Measurements from ENCODE around the gene S100Z. TPM values are rescaled to one million over a fixed set of nuclear protein-coding genes. Genes with fewer than 3 reads are reported as not detected.
A peak's percentile ranks its signal among the peaks of the same experiment; 100 is the strongest.
"Not testable (repeated sequence)": the region's sequence is repeated elsewhere in the genome, so short reads cannot be mapped to it uniquely, and the experiment has no call there.

S100Z gene
- total RNA-seq, 2 experiments from 2014 or later: 0.81 to 1.1 TPM

DNA sequence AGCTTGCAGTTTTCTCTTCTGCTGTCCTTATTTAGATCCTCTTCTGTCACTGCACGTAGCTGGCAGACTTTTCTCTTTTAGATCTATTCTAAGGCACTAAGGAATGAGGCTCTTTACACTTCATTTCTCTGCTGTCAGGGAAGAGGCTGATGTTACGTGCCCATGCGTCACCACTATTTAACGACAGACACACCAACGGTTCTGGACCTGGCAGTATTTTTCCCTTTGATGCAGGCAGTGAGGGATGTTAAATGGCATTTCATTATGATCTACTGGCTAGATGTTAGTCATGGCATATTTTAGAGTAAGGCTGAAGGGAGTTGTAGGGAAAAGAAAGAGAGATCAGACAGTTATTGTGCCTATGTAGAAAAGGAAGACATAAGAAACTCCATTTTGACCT lies 94.8 kb downstream of the S100Z start:
- Mint-ChIP-seq H3K36me3 (ENCODE audit: low read depth) (no peaks in the 10 kb centered on the region), H3K4me3 (no peak overlapping the region), H3K4me1 (ENCODE audit: low read depth) (no peaks in the 10 kb centered on the region), H3K27ac (no peak overlapping the region), H3K27me3 (ENCODE audit: low read depth) (peaks cover 5% of the 10 kb centered on the region), H3K9me3 (no peaks in the 10 kb centered on the region)
- CTCF ChIA-PET: no interaction called here
- intact Hi-C loops (cut with micrococcal nuclease): no loop called here
- DNase-seq: no peak

- H3K36me3 Mint-ChIP-seq (ENCODE audit: low read depth); intact Hi-C loops (cut with micrococcal nuclease): not testable (repeated sequence)
Measured at GRCh38 chr5:76945238-76945637, 95.4 kb downstream of the S100Z start.

GRCh38 chr5:76946090-76946489 lies 96.3 kb downstream of the S100Z start:
- H3K27ac Mint-ChIP-seq: no peak overlapping the region
- no peak for DNase-seq
- intact Hi-C loops (cut with micrococcal nuclease): no loop called here
- no peaks in the 10 kb centered on the region for H3K4me1 Mint-ChIP-seq (ENCODE audit: low read depth)
- H3K9me3 Mint-ChIP-seq: no peaks in the 10 kb centered on the region
- CTCF ChIA-PET: interaction anchor here (0.5 kb wide), 1 partner anchor 10 kb away, joined by 3 read pairs; no protein-coding TSS in a partner anchor
- H3K36me3 Mint-ChIP-seq (ENCODE audit: low read depth): no peaks in the 10 kb centered on the region
- H3K27me3 Mint-ChIP-seq (ENCODE audit: low read depth): peaks cover 4% of the 10 kb centered on the region
- H3K4me3 Mint-ChIP-seq: no peak overlapping the region

More at GRCh38 chr5:76945238-76945637, 95.4 kb downstream of the S100Z start:
- H3K27me3 Mint-ChIP-seq (ENCODE audit: low read depth); H3K4me1 Mint-ChIP-seq (ENCODE audit: low read depth); CTCF ChIA-PET; DNase-seq; H3K27ac Mint-ChIP-seq; H3K4me3 Mint-ChIP-seq; H3K9me3 Mint-ChIP-seq: not testable (repeated sequence)

DNA sequence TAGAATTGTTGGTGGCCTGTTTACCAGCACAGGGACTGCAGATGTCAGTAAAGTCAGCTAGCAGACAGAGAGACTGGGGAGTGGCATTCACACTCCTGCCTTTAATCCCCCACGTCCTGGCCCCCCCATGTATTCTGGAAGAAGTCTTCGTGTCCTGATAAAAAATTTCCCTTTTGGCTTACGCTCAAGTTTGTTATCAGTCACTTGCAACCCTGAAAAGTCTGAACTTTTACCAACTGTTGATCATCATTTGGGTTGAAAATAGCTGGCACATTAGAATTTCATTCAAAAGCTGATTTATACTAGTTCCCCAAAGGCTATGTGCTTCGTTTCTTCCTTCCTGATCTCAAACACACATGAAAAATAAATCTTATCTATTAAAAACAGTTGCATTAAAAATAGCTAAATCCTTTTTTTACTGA lies 97.3 kb downstream of the S100Z start:
- intact Hi-C loops (cut with micrococcal nuclease): no loop called here
- Mint-ChIP-seq H3K4me3 (no peak overlapping the region), H3K27ac (no peak overlapping the region), H3K4me1 (ENCODE audit: low read depth) (no peaks in the 10 kb centered on the region), H3K27me3 (ENCODE audit: low read depth) (peaks cover 6% of the 10 kb centered on the region), H3K9me3 (no peaks in the 10 kb centered on the region), H3K36me3 (ENCODE audit: low read depth) (no peaks in the 10 kb centered on the region)
- DNase-seq: no peak
- CTCF ChIA-PET: no interaction called here

DNA sequence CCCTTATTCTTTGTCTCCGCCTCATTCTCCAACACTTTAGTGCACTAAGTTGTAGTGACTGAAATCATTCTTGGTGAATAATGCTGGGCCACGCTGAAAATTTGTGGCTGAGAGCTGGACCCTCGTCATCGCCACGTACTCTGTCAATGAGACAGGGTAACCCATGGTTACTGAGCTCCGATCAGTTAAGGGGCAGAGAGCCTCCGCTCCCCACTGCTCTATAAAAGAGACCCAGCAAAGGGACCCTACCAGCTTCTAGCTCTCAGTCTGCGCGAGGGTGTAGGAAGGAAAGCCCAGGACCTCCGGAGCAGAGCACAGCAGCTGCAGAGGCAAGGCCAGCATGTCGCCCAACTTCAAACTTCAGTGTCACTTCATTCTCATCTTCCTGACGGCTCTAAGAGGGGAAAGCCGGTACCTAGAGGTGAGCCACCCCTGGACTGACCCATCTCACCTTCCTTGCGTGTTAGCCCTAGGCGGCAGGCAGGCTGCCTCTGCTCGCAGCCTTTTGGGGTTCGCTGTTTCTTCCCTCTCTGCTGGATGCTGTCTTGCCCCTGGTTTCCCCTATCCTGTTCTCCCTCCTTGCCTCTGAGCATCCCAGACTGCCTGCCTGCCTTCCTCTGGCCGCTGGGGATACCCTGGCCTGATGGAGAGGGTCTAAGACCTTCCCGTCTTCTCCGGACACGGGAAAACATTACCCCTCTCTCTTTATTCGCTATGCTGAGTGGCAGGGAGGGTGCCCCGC lies 103.2 kb downstream of the S100Z start, which contains the start of gene CRHBP:
CRHBP (plus strand) TSS at position 251 of the 742 bp plus-strand sequence; CDS start at position 341, 90 bp downstream.
- H3K4me1 Mint-ChIP-seq (ENCODE audit: low read depth): peaks cover 9% of the 10 kb centered on the region
- intact Hi-C loops (cut with micrococcal nuclease): no loop called here

DNA sequence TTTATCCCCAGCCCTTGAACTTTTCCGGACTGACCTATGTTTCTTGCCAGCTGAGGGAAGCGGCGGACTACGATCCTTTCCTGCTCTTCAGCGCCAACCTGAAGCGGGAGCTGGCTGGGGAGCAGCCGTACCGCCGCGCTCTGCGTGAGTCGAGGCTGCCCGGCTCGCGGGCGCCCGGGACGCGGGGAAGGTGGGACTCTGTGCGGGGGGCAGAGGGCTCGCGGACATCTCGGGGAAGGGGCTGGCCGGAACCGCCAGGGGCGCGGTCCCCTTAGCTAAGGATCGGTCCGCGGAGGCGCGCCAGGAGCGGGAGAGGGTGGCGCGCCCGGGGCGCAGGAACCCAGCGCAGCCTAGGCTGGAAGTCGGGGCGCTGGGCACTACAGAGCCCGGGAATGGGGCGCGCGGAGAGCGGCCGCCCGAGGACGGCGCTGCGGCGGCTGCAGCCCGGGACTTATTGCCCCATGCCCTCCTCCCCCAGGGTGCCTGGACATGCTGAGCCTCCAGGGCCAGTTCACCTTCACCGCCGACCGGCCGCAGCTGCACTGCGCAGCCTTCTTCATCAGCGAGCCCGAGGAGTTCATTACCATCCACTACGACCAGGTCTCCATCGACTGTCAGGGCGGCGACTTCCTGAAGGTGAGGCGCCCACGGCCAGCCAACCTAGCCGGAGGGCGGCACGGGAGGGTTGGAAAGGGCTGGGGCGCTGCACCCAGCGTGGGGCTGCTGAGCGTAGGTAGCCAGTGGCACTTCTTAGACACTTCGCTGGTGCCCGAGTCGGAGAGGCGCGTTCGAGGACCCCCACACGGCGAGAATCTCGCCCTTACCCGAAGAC lies 104.0 kb downstream of the S100Z start:
- Mint-ChIP-seq H3K36me3 (ENCODE audit: low read depth) (no peaks in the 10 kb centered on the region), H3K27ac (no peak overlapping the region), H3K4me3 (peak overlapping the region; percentile 16), H3K27me3 (ENCODE audit: low read depth) (peaks cover 31% of the 10 kb centered on the region), H3K4me1 (ENCODE audit: low read depth) (peaks cover 9% of the 10 kb centered on the region), H3K9me3 (no peaks in the 10 kb centered on the region)
- CTCF ChIA-PET: interaction anchor here (1.0 kb wide), 1 partner anchor 84 kb away, joined by 3 read pairs; no protein-coding TSS in a partner anchor
- intact Hi-C loops (cut with micrococcal nuclease): no loop called here
- DNase-seq: no peak

More for the DNA sequence above, 103.2 kb downstream of the S100Z start, which contains the start of gene CRHBP:
- Mint-ChIP-seq H3K27me3 (ENCODE audit: low read depth) (peaks cover 31% of the 10 kb centered on the region), H3K9me3 (no peaks in the 10 kb centered on the region), H3K4me3 (peak within 1 kb of the TSS; percentile 9), H3K27ac (no peak within 1 kb of the TSS), H3K36me3 (ENCODE audit: low read depth) (no peaks in the 10 kb centered on the region)
- CTCF ChIA-PET: no interaction called here
- DNase-seq: no peak

GRCh38 chr5:76954383-76954763 lies 104.6 kb downstream of the S100Z start:
- intact Hi-C loops (cut with micrococcal nuclease): no loop called here
- H3K4me3 Mint-ChIP-seq: peak overlapping the region; percentile 16

DNA sequence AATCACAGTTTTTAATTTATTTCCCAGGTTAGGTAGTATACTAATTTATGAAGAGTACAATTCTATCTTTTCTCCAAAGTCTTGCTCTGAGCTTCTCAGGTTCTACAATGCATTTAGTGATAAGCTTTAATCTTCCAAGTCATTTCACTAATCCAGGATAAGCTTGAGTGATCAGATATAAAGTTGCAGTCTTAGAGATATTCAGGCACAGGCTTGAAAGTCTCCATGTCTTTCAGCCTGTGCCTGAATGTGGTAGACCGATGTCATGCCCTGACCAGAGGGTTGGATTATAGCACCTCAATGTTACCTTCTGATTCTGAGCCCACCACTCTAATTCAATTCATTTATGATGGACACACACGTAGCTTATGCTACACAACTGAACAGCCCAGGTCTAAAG lies 106.2 kb downstream of the S100Z start:
- CTCF ChIA-PET: interaction anchor here (0.6 to 0.7 kb wide), 2 partner anchors 10 to 20 kb away, joined by 3 read pairs; no protein-coding TSS in a partner anchor
- Mint-ChIP-seq H3K9me3 (no peaks in the 10 kb centered on the region), H3K36me3 (ENCODE audit: low read depth) (no peaks in the 10 kb centered on the region)

More at GRCh38 chr5:76954383-76954763, 104.6 kb downstream of the S100Z start:
- Mint-ChIP-seq H3K27ac (no peak overlapping the region), H3K9me3 (no peaks in the 10 kb centered on the region), H3K4me1 (ENCODE audit: low read depth) (peaks cover 11% of the 10 kb centered on the region), H3K27me3 (ENCODE audit: low read depth) (peaks cover 31% of the 10 kb centered on the region), H3K36me3 (ENCODE audit: low read depth) (no peaks in the 10 kb centered on the region)
- no peak for DNase-seq
- CTCF ChIA-PET: interaction anchor here (1.0 kb wide), 1 partner anchor 84 kb away, joined by 3 read pairs; no protein-coding TSS in a partner anchor

DNA sequence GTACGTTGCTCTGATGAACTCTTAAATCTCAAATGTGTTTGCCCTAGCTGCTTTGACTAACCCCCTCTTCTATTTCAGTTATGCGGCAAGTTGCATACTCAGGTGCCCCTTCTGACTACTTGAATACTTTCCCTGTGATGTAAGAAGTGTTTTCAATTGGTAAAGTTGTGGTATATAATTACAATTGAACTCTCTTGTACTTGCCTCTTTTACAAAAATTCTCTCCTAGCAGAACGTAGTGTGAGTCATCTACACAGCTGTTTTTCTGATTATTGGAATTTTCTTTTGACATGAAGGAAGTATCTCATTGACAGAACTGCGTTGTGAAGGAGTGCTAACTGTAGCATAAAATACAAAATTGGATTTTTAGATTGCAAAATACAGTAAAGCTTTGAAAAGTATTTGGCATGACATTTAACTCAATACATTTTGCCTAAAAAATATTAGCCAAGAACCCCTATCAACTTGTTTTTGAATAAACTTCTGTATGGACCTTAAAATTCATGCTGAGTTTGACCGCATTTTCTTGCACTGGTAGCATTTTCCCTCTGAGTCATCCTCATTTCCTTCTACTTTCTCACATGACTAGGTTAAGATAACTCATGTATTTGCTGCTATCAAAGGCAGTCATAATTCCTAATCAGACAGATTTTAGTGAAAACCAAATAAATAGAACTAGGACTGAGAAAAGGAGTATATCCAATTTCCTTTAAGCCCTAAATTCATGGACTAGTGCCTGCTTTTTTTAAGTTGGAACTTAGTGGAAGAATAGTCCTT lies 109.4 kb downstream of the S100Z start:
- Mint-ChIP-seq H3K36me3 (ENCODE audit: low read depth) (no peaks in the 10 kb centered on the region), H3K27ac (no peak overlapping the region), H3K4me1 (ENCODE audit: low read depth) (peaks cover 11% of the 10 kb centered on the region), H3K4me3 (no peak overlapping the region), H3K27me3 (ENCODE audit: low read depth) (peaks cover 16% of the 10 kb centered on the region), H3K9me3 (no peaks in the 10 kb centered on the region)
- CTCF ChIA-PET: interaction anchor here (0.6 kb wide), 1 partner anchor 1826 kb away, joined by 6 read pairs; no protein-coding TSS in a partner anchor
- intact Hi-C loops (cut with micrococcal nuclease): no loop called here
- no peak for DNase-seq

More for the DNA sequence above, 106.2 kb downstream of the S100Z start:
- Mint-ChIP-seq H3K27ac (no peak overlapping the region), H3K4me3 (no peak overlapping the region), H3K27me3 (ENCODE audit: low read depth) (peaks cover 31% of the 10 kb centered on the region), H3K4me1 (ENCODE audit: low read depth) (peaks cover 15% of the 10 kb centered on the region)
- DNase-seq: no peak
- intact Hi-C loops (cut with micrococcal nuclease): no loop called here

DNA sequence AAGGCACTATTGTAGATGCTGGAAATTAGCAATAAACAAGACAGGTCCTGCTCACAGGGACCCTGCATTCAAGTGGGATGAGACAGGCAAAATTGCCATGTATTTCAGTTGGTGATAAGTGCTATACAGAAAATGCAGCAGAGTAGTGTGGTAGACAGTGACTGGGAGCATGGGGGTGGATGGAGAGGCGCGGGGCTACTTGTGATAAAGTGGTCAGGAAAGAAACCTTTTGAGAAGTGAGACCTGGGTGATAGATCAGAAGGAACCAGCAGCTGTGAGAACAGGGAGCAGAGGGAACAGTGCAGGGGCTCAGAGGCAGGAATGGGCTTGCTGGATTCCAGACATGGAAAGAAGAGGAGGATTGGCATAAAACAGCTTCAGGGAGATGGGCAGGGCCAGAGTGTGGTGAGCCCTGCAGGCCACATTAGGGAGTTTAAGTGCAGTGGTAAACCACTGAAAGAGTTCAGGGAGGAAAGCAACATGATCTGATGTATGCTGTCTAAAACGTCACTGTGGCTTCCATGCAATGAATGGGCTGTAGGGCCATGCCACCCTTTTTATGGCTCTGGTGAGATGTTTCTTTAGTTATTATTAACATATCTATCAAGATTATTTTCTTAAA lies 110.3 kb downstream of the S100Z start:
- no peak for DNase-seq
- Mint-ChIP-seq H3K9me3 (no peaks in the 10 kb centered on the region), H3K4me3 (no peak overlapping the region), H3K27ac (no peak overlapping the region), H3K27me3 (ENCODE audit: low read depth) (peaks cover 6% of the 10 kb centered on the region), H3K36me3 (ENCODE audit: low read depth) (no peaks in the 10 kb centered on the region), H3K4me1 (ENCODE audit: low read depth) (peaks cover 6% of the 10 kb centered on the region)
- intact Hi-C loops (cut with micrococcal nuclease): no loop called here
- CTCF ChIA-PET: no interaction called here

GRCh38 chr5:76964060-76964459 lies 114.2 kb downstream of the S100Z start:
- Mint-ChIP-seq H3K27ac (no peak overlapping the region), H3K9me3 (no peaks in the 10 kb centered on the region), H3K4me3 (no peak overlapping the region), H3K36me3 (ENCODE audit: low read depth) (no peaks in the 10 kb centered on the region), H3K4me1 (ENCODE audit: low read depth) (peaks cover 6% of the 10 kb centered on the region), H3K27me3 (ENCODE audit: low read depth) (no peaks in the 10 kb centered on the region)
- CTCF ChIA-PET: interaction anchor here (0.7 kb wide), 1 partner anchor 105 kb away, joined by 3 read pairs; no protein-coding TSS in a partner anchor
- no peak for DNase-seq
- intact Hi-C loops (cut with micrococcal nuclease): no loop called here
